ENCODE measurements around the gene ANK3.

ANK3 gene

DNA sequence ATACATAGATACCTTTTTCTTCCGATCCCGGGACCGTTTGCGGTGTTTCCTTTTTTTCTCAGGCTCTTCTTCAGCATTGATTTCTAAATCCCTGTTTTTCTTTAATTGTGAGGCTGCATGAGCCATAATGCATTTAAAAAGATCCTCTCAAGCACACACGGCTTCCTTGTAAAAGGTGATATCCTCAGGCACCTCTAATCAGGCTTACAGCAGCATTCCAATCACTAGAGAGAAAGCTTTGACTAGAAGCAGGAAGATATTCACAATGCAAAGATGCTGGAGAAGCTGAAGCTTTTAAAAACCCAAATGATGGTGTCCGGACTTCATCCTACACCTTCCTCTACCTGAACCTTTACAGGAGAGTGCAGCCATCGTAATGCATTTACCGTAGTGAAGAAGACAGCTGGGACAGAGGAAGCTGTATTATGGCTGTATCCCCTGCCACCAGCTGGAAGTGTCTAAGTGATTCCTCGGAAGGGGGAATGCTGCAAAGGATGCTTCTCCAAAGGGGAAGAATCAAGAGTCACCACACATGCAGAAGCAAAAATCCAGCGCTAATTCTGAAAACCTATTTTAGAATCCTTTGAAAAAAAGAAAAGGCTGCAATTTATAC is at the start of gene ANK3:
Gene ANK3, minus strand, starts transcription at position 463 of the 613 bp plus-strand sequence. Its CDS starts 337 bp downstream, at position 126.
- H3K79me2 ChIP-seq (ENCODE audit: low read length): no peaks in the 10 kb centered on the region
- no peaks in the 10 kb centered on the region for H3K27me3 ChIP-seq (replicated peaks; ENCODE audit: insufficient read depth, low read length)
- no peak within 1 kb of the TSS for H3K27ac ChIP-seq (ENCODE audit: low read length)
- H3K9me2 ChIP-seq (replicated peaks; ENCODE audit: insufficient read depth, low read length): no peaks in the 10 kb centered on the region
- TF ChIP-seq, protein P1, sequence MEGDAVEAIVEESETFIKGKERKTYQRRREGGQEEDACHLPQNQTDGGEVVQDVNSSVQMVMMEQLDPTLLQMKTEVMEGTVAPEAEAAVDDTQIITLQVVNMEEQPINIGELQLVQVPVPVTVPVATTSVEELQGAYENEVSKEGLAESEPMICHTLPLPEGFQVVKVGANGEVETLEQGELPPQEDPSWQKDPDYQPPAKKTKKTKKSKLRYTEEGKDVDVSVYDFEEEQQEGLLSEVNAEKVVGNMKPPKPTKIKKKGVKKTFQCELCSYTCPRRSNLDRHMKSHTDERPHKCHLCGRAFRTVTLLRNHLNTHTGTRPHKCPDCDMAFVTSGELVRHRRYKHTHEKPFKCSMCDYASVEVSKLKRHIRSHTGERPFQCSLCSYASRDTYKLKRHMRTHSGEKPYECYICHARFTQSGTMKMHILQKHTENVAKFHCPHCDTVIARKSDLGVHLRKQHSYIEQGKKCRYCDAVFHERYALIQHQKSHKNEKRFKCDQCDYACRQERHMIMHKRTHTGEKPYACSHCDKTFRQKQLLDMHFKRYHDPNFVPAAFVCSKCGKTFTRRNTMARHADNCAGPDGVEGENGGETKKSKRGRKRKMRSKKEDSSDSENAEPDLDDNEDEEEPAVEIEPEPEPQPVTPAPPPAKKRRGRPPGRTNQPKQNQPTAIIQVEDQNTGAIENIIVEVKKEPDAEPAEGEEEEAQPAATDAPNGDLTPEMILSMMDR (IDR thresholded peaks at IDR 0.05; ENCODE audit: low read length): no peak
- TF ChIP-seq EZH2phosphoT487 (IDR thresholded peaks at IDR 0.05; ENCODE audit: low read length): no peak
- TF ChIP-seq EZH2 (optimal IDR thresholded peaks at IDR 0.05; ENCODE audit: low read depth, low read length): no peak
- H4K20me1 ChIP-seq (ENCODE audit: insufficient read depth, low read length): no peaks in the 10 kb centered on the region
- no peaks in the 10 kb centered on the region for H3K4me1 ChIP-seq (ENCODE audit: low read length)
- H3K9me3 ChIP-seq (replicated peaks; ENCODE audit: insufficient read depth, low read length): no peaks in the 10 kb centered on the region
- H3K4me2 ChIP-seq (ENCODE audit: low read depth, low read length): no peak within 1 kb of the TSS
- no peak within 1 kb of the TSS for H3K9ac ChIP-seq (ENCODE audit: low read length)
- no peak within 1 kb of the TSS for H2AFZ ChIP-seq (ENCODE audit: low read length)
- no peaks in the 10 kb centered on the region for H3F3A ChIP-seq (ENCODE audit: insufficient read depth, low read length)
- H3K36me3 ChIP-seq (replicated peaks; ENCODE audit: insufficient read depth, low read length): no peaks in the 10 kb centered on the region
- no peak for DNase-seq
- no peak within 1 kb of the TSS for H3K4me3 ChIP-seq (ENCODE audit: low read length)

DNA sequence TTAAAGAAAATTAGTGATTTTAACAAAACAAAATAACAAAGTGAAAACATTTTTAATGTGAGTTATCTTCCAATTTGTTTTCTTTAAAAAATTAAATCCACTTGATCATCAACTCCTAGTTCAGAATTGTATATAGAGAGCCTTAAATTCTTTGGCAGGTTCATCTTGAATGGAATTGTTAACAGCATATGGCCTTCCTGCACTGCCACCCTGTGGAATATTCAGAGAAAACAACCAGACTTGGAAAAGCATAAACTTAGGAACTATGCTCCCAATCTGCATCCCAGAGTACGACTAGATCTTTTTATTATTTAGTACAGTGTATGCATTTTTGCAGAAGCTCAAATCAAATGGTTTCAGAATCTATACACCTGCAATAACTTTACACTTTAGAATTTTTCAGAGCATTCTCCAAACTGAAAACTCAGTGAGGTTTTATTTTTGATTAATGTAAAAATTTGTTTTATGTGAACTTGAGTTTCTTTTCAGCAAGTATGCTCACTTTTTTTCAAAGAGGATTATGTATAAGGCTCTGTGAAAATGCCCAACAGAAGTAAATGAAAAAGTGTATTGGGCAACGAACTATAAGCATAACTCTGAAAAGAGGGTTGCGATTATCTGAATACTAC is 44.9 kb upstream of the ANK3 start:
- no peak overlapping the region for H3K27ac ChIP-seq (ENCODE audit: low read length)
- DNase-seq: peak; percentile 21
- no peaks in the 10 kb centered on the region for H3K79me2 ChIP-seq (ENCODE audit: low read length)

DNA sequence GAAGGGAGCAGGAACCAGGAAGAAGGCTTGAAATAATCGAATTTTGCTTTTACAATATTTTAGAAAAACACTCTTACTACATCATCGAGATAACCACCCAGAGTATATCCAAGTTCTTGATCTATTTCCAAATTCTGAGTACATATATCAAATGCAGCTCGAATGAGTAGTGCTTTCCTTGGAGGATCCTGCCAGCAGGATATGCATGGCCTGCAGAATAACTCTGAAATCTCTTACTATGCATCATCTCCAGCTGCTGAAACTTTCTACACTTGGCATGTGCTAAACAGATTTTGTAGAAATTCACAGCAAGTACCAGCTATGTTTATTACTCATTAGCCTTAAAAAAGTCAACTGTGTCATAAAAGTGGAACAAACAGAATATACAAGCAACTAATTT is 44.0 kb upstream of the ANK3 start:
- TF ChIP-seq, protein P1 (IDR thresholded peaks at IDR 0.05; ENCODE audit: low read length): no peak
- no peak for TF ChIP-seq EZH2 (optimal IDR thresholded peaks at IDR 0.05; ENCODE audit: low read depth, low read length)
- no peak for TF ChIP-seq EZH2phosphoT487 (IDR thresholded peaks at IDR 0.05; ENCODE audit: low read length)
- Histone ChIP-seq H2AFZ (ENCODE audit: low read length) (no peak overlapping the region), H3K79me2 (ENCODE audit: low read length) (no peaks in the 10 kb centered on the region), H4K20me1 (ENCODE audit: insufficient read depth, low read length) (no peaks in the 10 kb centered on the region), H3K4me1 (ENCODE audit: low read length) (no peaks in the 10 kb centered on the region), H3F3A (ENCODE audit: insufficient read depth, low read length) (no peaks in the 10 kb centered on the region), H3K9me2 (replicated peaks; ENCODE audit: insufficient read depth, low read length) (no peaks in the 10 kb centered on the region), H3K4me3 (ENCODE audit: low read length) (no peak overlapping the region), H3K9ac (ENCODE audit: low read length) (no peak overlapping the region), H3K27ac (ENCODE audit: low read length) (no peak overlapping the region), H3K9me3 (replicated peaks; ENCODE audit: insufficient read depth, low read length) (no peaks in the 10 kb centered on the region), H3K36me3 (replicated peaks; ENCODE audit: insufficient read depth, low read length) (no peaks in the 10 kb centered on the region), H3K27me3 (replicated peaks; ENCODE audit: insufficient read depth, low read length) (no peaks in the 10 kb centered on the region), H3K4me2 (ENCODE audit: low read depth, low read length) (no peak overlapping the region)
- DNase-seq: no peak

More for the DNA sequence above, 44.9 kb upstream of the ANK3 start:
- Histone ChIP-seq H3K9me3 (replicated peaks; ENCODE audit: insufficient read depth, low read length) (no peaks in the 10 kb centered on the region), H3K9ac (ENCODE audit: low read length) (no peak overlapping the region), H3K4me1 (ENCODE audit: low read length) (no peaks in the 10 kb centered on the region), H3F3A (ENCODE audit: insufficient read depth, low read length) (no peaks in the 10 kb centered on the region), H3K4me3 (ENCODE audit: low read length) (no peak overlapping the region), H3K9me2 (replicated peaks; ENCODE audit: insufficient read depth, low read length) (no peaks in the 10 kb centered on the region), H2AFZ (ENCODE audit: low read length) (no peak overlapping the region), H3K4me2 (ENCODE audit: low read depth, low read length) (no peak overlapping the region), H3K36me3 (replicated peaks; ENCODE audit: insufficient read depth, low read length) (no peaks in the 10 kb centered on the region), H3K27me3 (replicated peaks; ENCODE audit: insufficient read depth, low read length) (no peaks in the 10 kb centered on the region), H4K20me1 (ENCODE audit: insufficient read depth, low read length) (no peaks in the 10 kb centered on the region)
- no peak for TF ChIP-seq EZH2phosphoT487 (IDR thresholded peaks at IDR 0.05; ENCODE audit: low read length)
- TF ChIP-seq, protein P1 (IDR thresholded peaks at IDR 0.05; ENCODE audit: low read length): peak; percentile 64

Measured in MM.1S (cell line).